H1 (cell line): ENCODE results near the gene KCNIP3. TPM values are rescaled to one million over a fixed set of nuclear protein-coding genes. Genes with fewer than 3 reads are reported as not detected.

ENCODE experiments used
- CTCF ChIA-PET: fragments of 300-600 bp; sonication (Branson Sonifier 250); formaldehyde crosslinking; loops from one replicate; lab custom pipeline; 2021; ENCODE audit not compliant: partially characterized antibody; lab: Charles Lee
- POLR2A ChIA-PET: fragments of 300-600 bp; sonication (Branson Sonifier 250); formaldehyde crosslinking; loops from one replicate; lab custom pipeline; 2021; ENCODE audit warnings: inconsistent platforms; ENCODE audit not compliant: partially characterized antibody; lab: Charles Lee
- DNase-seq, 2 experiments: peaks; one replicate each; pipeline versions ENCODE4 v3.0.0 to v3.0.0-alpha.2; 2010 to 2022; ENCODE audit warnings: low spot score in 2 of 2, low read depth in 1 of 2, mixed read lengths in 1 of 2
- FAIRE-seq: peaks from 2 replicates; lab custom pipeline; 2011; peaks lifted over from hg19 to GRCh38; lab: Jason Lieb, UNC
- H2AFZ ChIP-seq: 2 replicates; pipeline ENCODE4 v1.8.1; 2012; ENCODE audit warnings: low read length, inconsistent platforms
- H2AK5ac ChIP-seq: 2 replicates; pipeline ENCODE4 v1.6.1; 2013; ENCODE audit warnings: low read depth, low read length
- H2BK120ac ChIP-seq: replicated peaks from 2 replicates; pipeline ENCODE3; 2013; ENCODE audit warnings: low read depth, low read length, inconsistent platforms
- H2BK12ac ChIP-seq: 2 replicates; pipeline ENCODE4 v1.6.1; 2013; ENCODE audit warnings: low read depth, low read length
- H2BK15ac ChIP-seq: 2 replicates; pipeline ENCODE4 v1.6.1; 2013; ENCODE audit warnings: low read length
- H2BK20ac ChIP-seq: 2 replicates; pipeline ENCODE4 v1.6.1; 2013; ENCODE audit warnings: low read length
- H2BK5ac ChIP-seq: 2 replicates; pipeline ENCODE4 v1.6.1; 2013; ENCODE audit warnings: low read depth, low read length
- H3K14ac ChIP-seq: 2 replicates; pipeline ENCODE4 v1.6.1; 2013; ENCODE audit warnings: inconsistent platforms; ENCODE audit not compliant: insufficient read length
- H3K18ac ChIP-seq: 2 replicates; pipeline ENCODE4 v1.6.1; 2013; ENCODE audit warnings: low read length; ENCODE audit errors: extremely low read depth
- H3K23ac ChIP-seq: 2 replicates; pipeline ENCODE4 v1.6.1; 2013; ENCODE audit warnings: inconsistent platforms; ENCODE audit not compliant: insufficient read length
- H3K23me2 ChIP-seq: 2 replicates; pipeline ENCODE4 v1.6.1; 2013; ENCODE audit warnings: low read depth, low read length
- H3K27ac ChIP-seq: 2 replicates; pipeline ENCODE4 v1.6.1; 2011; ENCODE audit warnings: low read depth, low read length, inconsistent platforms
- H3K27me3 ChIP-seq, 4 experiments: replicated peaks in 1 of 4; 1 replicate in 1 of 4; 2 replicates in 3 of 4; pipeline versions ENCODE4 v1.6.1 to v1.8.1; 2011 to 2013; ENCODE audit warnings: low read length in 3 of 4, mild to moderate bottlenecking in 3 of 4, inconsistent platforms in 2 of 4, mixed read lengths in 2 of 4, moderate library complexity in 1 of 4; ENCODE audit not compliant: control insufficient read depth in 3 of 4, insufficient read depth in 3 of 4; ENCODE audit errors: extremely low read depth in 1 of 4
- H3K36me3 ChIP-seq, 4 experiments: 2 replicates each; pipeline versions ENCODE4 v1.6.1 to v1.8.1; 2011 to 2013; ENCODE audit warnings: mild to moderate bottlenecking in 4 of 4, low read length in 3 of 4, moderate library complexity in 2 of 4, control low read depth in 1 of 4, inconsistent platforms in 1 of 4; ENCODE audit not compliant: insufficient read depth in 4 of 4, control insufficient read depth in 2 of 4
- H3K4ac ChIP-seq: replicated peaks from 2 replicates; pipeline ENCODE3; 2013; ENCODE audit warnings: low read length, low read depth, mixed read lengths, inconsistent platforms; ENCODE audit not compliant: insufficient read length
- H3K4me1 ChIP-seq, 4 experiments: replicated peaks in 1 of 4; 1 replicate in 1 of 4; 2 replicates in 3 of 4; pipeline versions ENCODE4 v1.6.1 to v1.8.1; 2011 to 2013; ENCODE audit warnings: low read length in 3 of 4, inconsistent platforms in 2 of 4, mixed read lengths in 1 of 4; ENCODE audit not compliant: insufficient read depth in 4 of 4, control insufficient read depth in 3 of 4
- H3K4me2 ChIP-seq, 2 experiments: 2 replicates each; pipeline versions ENCODE4 v1.6.1 to v1.8.1; 2011 to 2013; ENCODE audit warnings: low read depth in 2 of 2, low read length in 2 of 2, control low read depth in 1 of 2, inconsistent platforms in 1 of 2, mild to moderate bottlenecking in 1 of 2; ENCODE audit not compliant: insufficient read depth in 1 of 2
- H3K4me3 ChIP-seq, 4 experiments: fragments of 200-600, 300-600 bp in 1 of 4; sonication (generic), shearing (Covaris generic), sonication (Bioruptor Twin) in 1 of 4; 2 replicates each; pipeline versions ENCODE4 v1.5.1 to v1.8.1; 2011 to 2016; ENCODE audit warnings: low read length in 4 of 4, low read depth in 3 of 4, control low read depth in 2 of 4, inconsistent platforms in 2 of 4, mild to moderate bottlenecking in 2 of 4, mixed read lengths in 1 of 4, moderate library complexity in 1 of 4; ENCODE audit not compliant: insufficient read depth in 2 of 4; ENCODE audit errors: extremely low read depth in 1 of 4
- H3K56ac ChIP-seq: replicated peaks from 2 replicates; pipeline ENCODE3; 2013; ENCODE audit warnings: low read depth, mild to moderate bottlenecking, mixed read lengths, low read length, inconsistent platforms; ENCODE audit not compliant: insufficient read length
- H3K79me1 ChIP-seq: 2 replicates; pipeline ENCODE4 v1.6.1; 2013; ENCODE audit warnings: low read depth, low read length, control low read depth
- H3K79me2 ChIP-seq, 2 experiments: 2 replicates each; pipeline versions ENCODE4 v1.6.1 to v1.8.1; 2012 to 2013; ENCODE audit warnings: low read length in 2 of 2, mild to moderate bottlenecking in 2 of 2, inconsistent platforms in 1 of 2; ENCODE audit not compliant: insufficient read depth in 2 of 2, control insufficient read depth in 1 of 2
- H3K9ac ChIP-seq, 4 experiments: replicated peaks in 1 of 4; 1 replicate in 1 of 4; 2 replicates in 3 of 4; pipeline versions ENCODE4 v1.6.1 to v1.8.1; 2011 to 2013; ENCODE audit warnings: low read depth in 3 of 4, low read length in 3 of 4, control low read depth in 2 of 4, mild to moderate bottlenecking in 2 of 4, moderate library complexity in 2 of 4, inconsistent platforms in 1 of 4; ENCODE audit errors: extremely low read depth in 1 of 4
- H3K9me3 ChIP-seq, 2 experiments: 2 replicates each; pipeline versions ENCODE4 v1.6.1 to v1.8.1; 2012 to 2013; ENCODE audit warnings: mild to moderate bottlenecking in 2 of 2, moderate library complexity in 2 of 2, control low read depth in 1 of 2, inconsistent platforms in 1 of 2, low read depth in 1 of 2, low read length in 1 of 2, mixed read lengths in 1 of 2; ENCODE audit not compliant: insufficient read depth in 2 of 2
- H4K20me1 ChIP-seq, 2 experiments: replicated peaks in 1 of 2; 2 replicates each; pipeline versions ENCODE3 to v1.8.1; 2011 to 2013; ENCODE audit warnings: inconsistent platforms in 2 of 2, low read length in 2 of 2, mild to moderate bottlenecking in 1 of 2; ENCODE audit not compliant: insufficient read depth in 2 of 2, control insufficient read depth in 1 of 2
- H4K5ac ChIP-seq: 2 replicates; pipeline ENCODE4 v1.6.1; 2013; ENCODE audit warnings: low read length, low read depth, mixed read lengths, inconsistent platforms; ENCODE audit not compliant: insufficient read length
- H4K8ac ChIP-seq: 2 replicates; pipeline ENCODE4 v1.8.0; 2013; ENCODE audit warnings: mild to moderate bottlenecking, moderate library complexity, low read length, inconsistent platforms; ENCODE audit not compliant: insufficient read depth; ENCODE audit errors: extremely low read depth
- H4K91ac ChIP-seq: replicated peaks from 2 replicates; pipeline ENCODE3; 2013; ENCODE audit warnings: low read length, mixed read lengths, inconsistent platforms; ENCODE audit not compliant: insufficient read length
- CTBP2 ChIP-seq: IDR thresholded peaks from 2 replicates; pipeline ENCODE4 v1.7.0; 2011; ENCODE audit warnings: borderline replicate concordance, mild to moderate bottlenecking, moderate library complexity, mixed read lengths, low read length; ENCODE audit not compliant: insufficient read depth, insufficient read length
- HDAC6 ChIP-seq: IDR thresholded peaks from one replicate; pipeline ENCODE4 v1.7.1; 2012; ENCODE audit warnings: low read depth, mild to moderate bottlenecking, inconsistent platforms, low read length, moderate library complexity
- KDM4A ChIP-seq: IDR thresholded peaks from one replicate; pipeline ENCODE4 v1.7.1; 2012; ENCODE audit warnings: low read depth, mild to moderate bottlenecking, moderate library complexity, low read length, inconsistent platforms; ENCODE audit not compliant: severe bottlenecking
- RAD21 ChIP-seq, 2 experiments: IDR thresholded peaks in 1 of 2; conservative IDR thresholded peaks in 1 of 2; 2 replicates each; pipeline ENCODE4 v1.6.1; 2011; ENCODE audit warnings: low read depth in 2 of 2, low read length in 2 of 2, improper control_type of control experiment in 1 of 2, inconsistent platforms in 1 of 2, mild to moderate bottlenecking in 1 of 2, moderate library complexity in 1 of 2
- SAP30 ChIP-seq: fragments of 300-600 bp; sonication (generic); IDR thresholded peaks from 2 replicates; pipeline ENCODE4 v1.7.1; 2012; ENCODE audit warnings: low read length, moderate library complexity, mild to moderate bottlenecking, inconsistent platforms; ENCODE audit not compliant: insufficient read depth, insufficient replicate concordance
- TAF1 ChIP-seq: IDR thresholded peaks from 2 replicates; pipeline ENCODE4 v1.6.1; 2011; ENCODE audit warnings: mild to moderate bottlenecking, low read depth, low read length
- USF2 ChIP-seq: IDR thresholded peaks from 2 replicates; pipeline ENCODE4 v1.6.1; 2011; ENCODE audit warnings: low read length, improper control_type of control experiment
- WGBS, 2 experiments: shearing (Covaris generic) in 1 of 2; methylation state at CpG; one replicate each; pipeline versions ENCODE4 v1.1.6 to v1.1.7; 2013 to 2015; ENCODE audit warnings: low lambda C conversion rate in 2 of 2, mixed read lengths in 2 of 2, inconsistent platforms in 1 of 2, low coverage in 1 of 2, missing lambda C conversion rate in 1 of 2; ENCODE audit not compliant: insufficient replicate concordance in 2 of 2, insufficient coverage in 1 of 2, insufficient read length in 1 of 2; ENCODE audit errors: extremely low coverage in 1 of 2, missing lambda C conversion rate in 1 of 2; 5-methylcytosine and 5-hydroxymethylcytosine counted together
- polyA plus RNA-seq, 7 experiments: library from polyadenylated mRNA; depleted of rRNA in 3 of 7; stranded (reverse) in 5 of 7; unstranded in 2 of 7; fragments of >200 nt in 5 of 7; fragments of 200-250 nt in 2 of 7; gene quantifications; 1 replicate in 5 of 7; 2 replicates in 1 of 7; 4 replicates in 1 of 7; pipeline versions ENCODE4 v1.2.1 to v1.2.3, GENCODE V29; 2011 to 2013; ENCODE audit warnings: missing spikeins in 2 of 7, mixed read lengths in 2 of 7
- total RNA-seq: library from RNA; stranded (reverse); fragmentation: NEBNext Ultra II Directional; extraction: Animal tissue kit (Norgen Biotek cat#: 25700); gene quantifications from 2 replicates; pipeline ENCODE4 v1.2.1, GENCODE V29; 2021

The KCNIP3 gene
- total and polyA plus RNA-seq, 2 of the 8 experiments (the other 6 are each of a cell fraction or from before 2014, with no cell fraction given): 0.33 to 1.9 TPM

GRCh38 chr2:95258271-95258670 is 38.9 kb upstream of the KCNIP3 start:
- DNase-seq: no peak
- Histone ChIP-seq H3K14ac (no peak overlapping the region), H3K79me1 (no peaks in the 10 kb centered on the region), H2BK120ac (no peak overlapping the region), H4K8ac (no peak overlapping the region), H3K4me1 (no peaks in the 10 kb centered on the region; a peak in 1 of 7 replicates), H3K23ac (no peak overlapping the region), H2AK5ac (no peak overlapping the region), H4K20me1 (no peaks in the 10 kb centered on the region), H3K56ac (no peak overlapping the region), H3K27ac (no peak overlapping the region), H3K79me2 (no peaks in the 10 kb centered on the region), H3K4ac (no peak overlapping the region), H2BK20ac (no peak overlapping the region), H2BK15ac (no peak overlapping the region), H3K18ac (no peak overlapping the region), H2BK12ac (no peak overlapping the region), H3K36me3 (no peaks in the 10 kb centered on the region), H4K5ac (no peak overlapping the region), H3K27me3 (no peaks in the 10 kb centered on the region; a peak in 1 of 7 replicates), H3K23me2 (no peaks in the 10 kb centered on the region)
- WGBS, 2 experiments: 61% methylated on average over 2 of the region's 2 CpGs; no CpG with 5 or more reads in 1 of the 2 experiments
- ChIA-PET POLR2A (no interaction called here), CTCF (no interaction called here)
- TF ChIP-seq CTBP2: no peak
- no peak for TF ChIP-seq USF2
- no peak for TF ChIP-seq RAD21 (IDR thresholded peaks at IDR 0.05 in 1 of 2, conservative IDR thresholded peaks at IDR 0.05 in 1 of 2; ENCODE audit: low read depth in 2 of 2, low read length in 2 of 2)
- no peak for TF ChIP-seq TAF1
- no peak for TF ChIP-seq SAP30
- TF ChIP-seq HDAC6: no peak
- no peak for TF ChIP-seq KDM4A
- TF ChIP-seq, all 59 proteins: peak for 0
- Histone ChIP-seq H2AFZ (no peak overlapping the region), H2BK5ac (no peak overlapping the region), H3K9me3 (peaks cover 46 to 59% of the 10 kb centered on the region in 2 experiments), H3K9ac (no peak overlapping the region), H3K4me3 (no peak overlapping the region), H3K4me2 (no peak overlapping the region), H4K91ac (no peak overlapping the region)
- FAIRE-seq: no peak
